HT1080 (cell line): ENCODE results near the gene FAM114A2. TPM values are rescaled to one million over a fixed set of nuclear protein-coding genes. Genes with fewer than 3 reads are reported as not detected.
A peak's percentile ranks its signal among the peaks of the same experiment; 100 is the strongest.
"Not testable (repeated sequence)": the region's sequence is repeated elsewhere in the genome, so short reads cannot be mapped to it uniquely, and the experiment has no call there.

Experiments
- DNase-seq: peaks from one replicate; pipeline ENCODE4 v3.0.0-alpha.2; 2015; ENCODE audit warnings: low read depth
- total RNA-seq: library from RNA; depleted of rRNA; stranded (reverse); fragments of >200 nt; shearing (Covaris generic); gene quantifications from 2 replicates; pipeline ENCODE4 v1.2.3, GENCODE V29; 2014

Gene FAM114A2
- total RNA-seq, 1 experiment from 2014 or later = 25.9 TPM

- DNase-seq = no peak
These were observed 10.9 kb upstream of the FAM114A2 start for GRCh38 chr5:154049636-154050035.

GRCh38 chr5:154047324-154047723 is 8.6 kb upstream of the FAM114A2 start:
- no peak for DNase-seq

DNA sequence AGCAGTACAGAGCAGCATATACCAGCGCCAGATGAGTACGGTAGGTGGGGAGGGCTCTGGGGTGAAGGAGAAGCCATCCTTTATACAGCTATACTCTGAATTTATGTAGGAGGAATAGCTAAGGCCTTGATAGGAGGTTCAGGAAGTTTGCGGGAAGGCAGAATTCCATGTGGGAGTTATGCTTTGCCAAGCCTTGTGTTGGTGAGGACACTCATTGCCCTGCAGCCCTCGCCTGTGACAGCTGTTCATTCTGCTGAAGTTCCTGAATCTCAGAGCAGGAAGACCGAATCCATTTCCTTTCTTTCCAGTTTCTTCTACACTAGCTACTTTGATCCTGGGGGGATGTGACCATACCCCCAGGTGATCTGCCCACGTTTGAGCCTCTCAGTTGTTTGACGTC is 7.8 kb upstream of the FAM114A2 start:
- no peak for DNase-seq

DNA sequence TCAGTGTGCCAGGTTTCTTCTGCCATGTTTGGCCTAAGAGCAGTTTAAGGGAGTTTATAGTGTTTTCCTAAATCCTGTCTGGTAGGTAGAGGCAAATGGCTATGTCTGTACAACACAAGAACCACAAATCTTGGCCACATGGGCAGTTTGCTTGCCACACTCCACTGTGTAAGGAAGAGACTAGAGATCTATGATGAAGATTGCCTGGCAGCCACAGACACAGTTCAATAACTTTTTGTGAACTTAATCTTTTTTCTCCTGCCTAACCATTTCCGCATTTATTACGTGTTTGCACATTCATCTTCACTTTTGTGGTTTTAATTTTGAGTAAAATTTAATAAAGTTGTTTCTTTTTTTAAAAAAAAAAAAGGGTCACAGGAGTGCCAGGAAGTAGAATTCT is 5.9 kb upstream of the FAM114A2 start:
- no peak for DNase-seq

DNA sequence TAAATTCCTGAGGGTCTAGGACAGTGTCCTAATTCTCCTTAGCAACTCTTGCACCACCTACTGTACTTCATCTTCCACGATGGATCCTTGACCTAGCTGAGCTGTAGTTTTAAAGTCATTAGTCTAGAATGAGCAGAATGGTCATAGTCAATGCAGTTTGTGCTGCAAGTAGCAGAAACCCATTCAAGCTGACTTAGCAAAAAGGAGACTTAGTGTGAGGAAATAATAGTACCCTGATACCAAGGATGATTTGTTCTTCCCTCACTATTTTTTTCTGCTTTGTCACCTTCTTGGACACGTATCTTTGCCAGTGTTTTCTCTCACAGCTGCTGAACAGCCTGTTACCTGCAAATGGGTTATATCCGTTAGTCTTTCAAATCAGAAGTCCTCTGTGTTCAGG is 5.4 kb upstream of the FAM114A2 start:
- DNase-seq = no peak

GRCh38 chr5:154042766-154043165 is 4.1 kb upstream of the FAM114A2 start:
- DNase-seq = no peak

- DNase-seq = no peak
These were observed 734 bp upstream of the FAM114A2 start for GRCh38 chr5:154039458-154039829.

GRCh38 chr5:154038261-154038706 is 426 bp downstream of the FAM114A2 start:
- DNase-seq = no peak

DNA sequence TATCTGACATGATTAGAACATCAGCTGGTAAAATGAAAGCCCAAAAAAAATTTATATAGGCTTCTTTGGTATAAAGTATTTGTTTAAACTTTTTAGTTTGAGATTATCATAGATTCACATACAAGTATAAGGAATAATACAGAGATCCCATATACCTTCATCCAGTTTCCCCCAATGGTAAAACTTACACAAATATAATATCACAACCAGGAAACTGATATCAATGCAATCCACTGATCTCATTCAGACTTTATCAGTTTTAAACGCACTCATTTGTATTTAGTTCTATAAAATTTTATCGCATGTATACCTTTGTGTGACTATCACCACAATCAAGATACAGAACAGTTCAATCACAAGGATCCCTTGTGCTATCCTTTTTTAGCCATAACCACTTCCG is 3.8 kb downstream of the FAM114A2 start:
- DNase-seq = no peak

GRCh38 chr5:154031937-154032489 is 6.7 kb downstream of the FAM114A2 start:
- no peak for DNase-seq

GRCh38 chr5:154025951-154026350 is 12.8 kb downstream of the FAM114A2 start:
- DNase-seq = no peak

DNA sequence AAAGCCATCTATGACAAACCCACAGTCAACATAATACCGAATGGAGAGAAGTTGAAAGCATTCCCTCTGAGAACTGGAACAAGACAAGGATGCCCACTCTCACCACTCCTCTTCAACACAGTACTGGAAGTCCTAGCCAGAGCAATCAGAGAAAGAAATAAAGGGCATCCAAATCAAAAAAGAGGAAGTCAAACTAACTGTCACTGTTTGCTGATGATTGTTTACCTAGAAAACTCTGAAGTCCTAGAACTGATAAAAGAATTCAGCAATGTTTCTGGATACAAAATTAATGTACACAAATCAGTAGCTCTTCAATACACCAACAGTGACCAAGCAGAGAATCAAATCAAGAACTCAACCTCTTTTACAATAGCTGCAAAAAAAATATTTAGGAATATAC is 19.8 kb downstream of the FAM114A2 start:
- not testable (repeated sequence) for DNase-seq

DNA sequence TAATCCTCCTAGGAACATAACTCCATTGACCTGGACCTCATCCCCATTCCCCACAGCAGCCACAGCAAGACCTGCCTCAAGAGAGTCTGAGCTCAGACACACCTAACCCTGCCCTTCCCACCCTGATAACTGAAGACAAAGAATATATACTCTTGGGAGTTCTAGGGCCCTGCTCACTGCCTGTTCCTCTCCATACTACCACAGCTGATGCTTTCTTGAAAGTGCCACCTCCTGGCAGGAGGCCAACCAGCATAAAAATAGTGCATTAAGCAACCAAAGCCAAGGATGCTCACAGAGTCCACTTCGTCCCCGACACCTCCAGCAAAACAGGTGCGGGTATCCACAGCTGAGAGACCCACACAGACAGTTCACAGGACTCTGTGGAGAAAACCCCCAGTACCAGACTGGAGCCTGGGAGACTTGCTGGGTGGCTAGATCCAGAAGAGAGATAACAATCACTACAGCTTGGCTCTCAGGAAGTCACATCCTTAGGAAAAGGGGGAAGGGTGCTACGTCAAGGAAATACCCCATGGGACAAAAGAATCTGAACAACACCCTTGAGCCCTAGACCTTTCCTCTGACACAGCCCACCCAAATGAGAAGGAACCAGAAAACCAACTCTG is 23.5 kb downstream of the FAM114A2 start:
- no peak for DNase-seq

GRCh38 chr5:154010660-154011059 is 28.1 kb downstream of the FAM114A2 start:
- peak; percentile 30 for DNase-seq

- no peak for DNase-seq
These were observed 33.1 kb downstream of the FAM114A2 start for GRCh38 chr5:154005648-154006047.

DNA sequence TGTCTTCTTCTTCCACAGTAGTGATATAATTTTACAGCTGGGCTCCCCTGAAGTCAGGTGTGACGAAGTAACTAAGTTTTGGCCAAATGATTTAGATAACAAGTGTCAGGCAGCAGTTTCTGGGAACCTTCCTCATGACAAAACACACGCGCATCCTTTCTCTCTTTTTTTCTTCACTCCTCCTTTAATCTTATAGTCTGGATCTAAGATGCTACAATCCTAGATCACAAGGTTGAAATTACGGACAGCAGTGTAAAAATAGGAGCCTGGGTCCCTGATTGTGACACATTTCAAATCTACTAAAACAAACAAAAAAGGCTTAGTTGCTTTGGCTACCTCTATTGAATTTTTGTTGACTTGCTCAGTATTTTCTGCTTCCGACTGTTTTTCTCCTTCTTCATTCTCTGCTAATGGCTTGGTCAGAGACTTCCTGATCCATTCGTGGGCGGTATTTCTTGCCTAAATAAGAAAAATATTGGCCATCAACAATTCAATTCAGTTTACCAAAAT is 36.1 kb downstream of the FAM114A2 start:
- no peak for DNase-seq

DNA sequence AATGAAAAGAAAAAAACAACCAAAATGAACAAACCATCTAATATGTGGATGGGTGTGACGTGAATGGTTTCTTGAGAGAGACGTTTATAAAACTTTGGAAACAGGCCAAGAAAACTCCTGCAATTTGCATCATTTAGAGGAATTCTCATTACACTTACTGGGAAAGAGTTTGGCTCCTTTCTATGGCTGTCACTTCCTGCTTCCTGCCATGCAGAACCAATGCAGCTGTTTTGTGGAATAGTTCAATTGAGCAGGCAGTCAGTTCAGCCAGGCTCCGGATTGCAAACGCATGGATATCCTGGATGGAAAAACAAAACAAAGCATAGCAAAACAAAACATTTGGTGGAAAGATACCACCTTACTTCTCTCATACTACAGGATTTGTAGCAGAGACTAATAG is 36.6 kb downstream of the FAM114A2 start:
- DNase-seq = no peak

DNA sequence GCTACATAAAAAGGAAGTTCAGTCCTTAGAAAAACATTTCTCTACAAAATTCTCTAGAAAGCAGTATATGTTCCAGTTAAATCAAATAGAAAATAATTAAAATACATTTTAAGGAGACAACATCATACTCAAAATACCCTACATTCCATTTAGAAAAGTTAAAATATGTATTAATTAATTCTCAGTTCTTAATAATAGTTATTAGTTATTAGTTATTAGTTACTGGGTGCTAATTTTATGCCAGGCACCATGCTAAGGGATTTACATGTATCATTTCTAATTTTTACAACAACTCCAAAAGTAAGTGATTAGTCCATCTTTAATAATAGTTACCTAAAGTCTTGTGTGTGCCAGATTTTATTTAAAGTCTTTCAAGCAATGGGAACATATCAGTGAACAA is 38.0 kb downstream of the FAM114A2 start:
- no peak for DNase-seq

DNA sequence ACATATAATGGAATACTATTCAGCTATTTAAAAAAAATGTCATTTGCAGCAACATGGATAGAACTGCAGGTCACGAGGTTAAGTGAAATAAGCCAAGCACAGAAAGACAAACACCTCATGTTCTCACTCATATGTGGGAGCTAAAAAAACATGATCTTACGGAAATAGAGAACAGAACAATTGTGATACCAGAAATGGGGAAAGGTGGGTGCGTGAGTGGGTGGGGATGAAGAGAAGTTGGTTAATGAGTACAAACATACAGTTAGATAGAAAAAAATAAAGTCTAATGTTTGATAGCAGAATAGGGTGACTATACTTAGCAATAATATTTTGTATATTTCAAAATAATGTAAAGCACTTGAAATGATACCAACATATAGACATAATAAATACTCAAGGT is 38.7 kb downstream of the FAM114A2 start:
- DNase-seq = no peak

DNA sequence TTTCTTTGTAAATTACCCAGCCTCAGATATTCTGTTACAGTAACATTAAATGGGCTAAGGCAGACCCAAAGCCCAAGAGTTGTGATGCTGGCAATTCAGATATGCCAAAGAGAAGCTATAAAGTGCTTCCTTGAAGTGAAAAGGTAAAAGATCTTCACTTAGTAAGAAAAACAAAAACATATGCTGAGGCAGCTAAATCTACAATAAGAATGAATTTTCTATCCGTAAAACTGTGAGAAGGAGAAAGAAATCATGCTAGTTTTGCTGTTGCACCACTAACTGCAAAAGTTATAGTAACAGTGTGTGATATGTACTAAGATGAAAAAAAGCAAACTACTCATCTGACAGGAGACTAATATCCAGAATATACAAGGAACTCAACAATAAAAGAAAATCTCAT is 39.9 kb downstream of the FAM114A2 start:
- DNase-seq = no peak

- DNase-seq = no peak
These were observed 40.7 kb downstream of the FAM114A2 start for GRCh38 chr5:153998010-153998409.

DNA sequence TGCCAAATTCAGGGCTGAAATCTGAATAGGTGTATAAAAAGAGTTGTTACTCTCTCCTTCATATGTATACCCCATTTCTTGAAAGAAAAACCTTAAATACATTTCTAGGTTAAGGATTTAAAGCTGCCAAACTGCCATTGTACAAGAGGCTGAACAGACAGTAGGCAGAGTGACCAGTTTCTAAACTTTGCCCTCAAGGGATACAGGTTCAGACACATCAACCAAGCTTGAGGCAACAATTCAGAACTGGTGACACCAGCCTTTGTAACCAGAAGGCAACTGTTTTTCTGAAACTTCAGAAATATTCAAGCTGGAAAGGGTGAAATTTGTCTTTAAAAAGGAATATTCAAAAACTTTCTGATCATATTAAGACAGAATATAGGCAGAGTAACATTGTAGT is 47.5 kb downstream of the FAM114A2 start:
- DNase-seq = no peak

DNA sequence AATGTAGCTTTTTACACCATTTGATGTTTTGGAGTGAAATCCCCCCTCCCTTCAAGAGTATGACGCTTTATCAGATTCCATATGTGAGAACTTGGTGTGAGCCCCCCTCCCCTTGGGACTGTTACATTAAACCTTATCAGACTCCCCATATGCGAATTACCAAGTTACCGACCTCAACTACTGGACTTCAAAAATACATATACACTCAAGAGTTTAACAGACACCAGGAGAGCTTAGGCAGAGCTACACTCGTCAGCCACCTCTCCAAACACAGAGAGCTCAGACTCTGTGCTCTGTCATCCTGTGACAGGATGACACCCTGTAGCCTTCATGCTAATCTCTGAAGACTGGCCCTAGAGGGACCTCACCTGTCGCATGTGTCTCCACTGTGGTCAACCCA is 50.2 kb downstream of the FAM114A2 start:
- DNase-seq = no peak
